NCI-H1436 (cell line): ENCODE results near the gene UPK3A.
"Not testable (repeated sequence)": the region's sequence is repeated elsewhere in the genome, so short reads cannot be mapped to it uniquely, and the experiment has no call there.

ENCODE experiments used
- DNase-seq: peaks from one replicate; lab custom pipeline; 2025; lab: John Stamatoyannopoulos, UW

UPK3A gene

DNA sequence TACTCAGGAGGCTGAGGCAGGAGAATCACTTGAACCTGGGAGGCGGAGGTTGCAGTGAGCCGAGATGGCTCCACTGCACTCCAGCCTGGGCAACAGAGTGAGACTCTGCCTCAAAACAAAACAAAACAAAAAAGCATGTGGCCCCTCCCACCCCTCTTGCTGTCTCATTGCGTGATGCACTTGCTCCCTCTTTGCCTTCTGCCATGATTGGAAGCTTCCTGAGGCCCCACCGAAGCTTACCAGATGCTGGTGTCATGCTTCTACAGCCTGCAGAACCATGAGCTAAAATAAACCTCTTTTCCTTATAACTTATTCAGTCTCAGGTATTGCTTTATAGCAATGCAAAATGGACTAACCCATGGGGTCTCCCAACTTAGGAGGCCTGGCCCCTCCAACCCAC lies 26.8 kb upstream of the UPK3A start:
- DNase-seq, result not testable (repeated sequence)

DNA sequence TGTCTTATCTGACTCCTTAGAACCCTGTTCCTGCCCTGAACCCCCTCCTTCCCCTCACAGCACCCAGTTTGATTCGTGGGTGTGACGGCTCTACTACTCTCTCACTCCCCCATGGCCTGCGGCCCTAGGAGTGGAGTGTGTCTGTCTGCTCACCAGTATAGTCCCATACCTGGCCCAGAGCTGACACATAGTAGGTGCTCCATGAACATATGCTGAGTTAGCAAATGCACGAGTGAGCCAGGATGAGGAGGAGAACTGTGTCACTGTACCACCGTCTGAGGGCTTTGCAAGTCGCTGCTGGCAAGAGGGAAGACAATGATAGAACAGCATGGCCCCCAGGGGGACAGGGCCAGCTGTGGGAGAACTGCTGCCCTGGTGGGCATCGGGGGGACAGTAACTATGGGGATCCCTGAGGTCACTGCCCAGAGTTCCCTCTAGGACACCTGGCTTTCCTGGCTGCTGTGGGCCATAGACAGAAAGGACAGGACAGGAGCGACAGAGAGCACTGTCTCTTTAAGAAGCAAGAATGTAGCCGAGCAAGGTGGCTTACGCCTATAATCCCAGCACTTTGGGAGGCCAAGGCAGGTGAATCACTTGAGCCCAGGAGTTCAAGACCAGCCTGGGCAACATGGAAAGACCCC lies 24.9 kb upstream of the UPK3A start:
- no peak for DNase-seq

DNA sequence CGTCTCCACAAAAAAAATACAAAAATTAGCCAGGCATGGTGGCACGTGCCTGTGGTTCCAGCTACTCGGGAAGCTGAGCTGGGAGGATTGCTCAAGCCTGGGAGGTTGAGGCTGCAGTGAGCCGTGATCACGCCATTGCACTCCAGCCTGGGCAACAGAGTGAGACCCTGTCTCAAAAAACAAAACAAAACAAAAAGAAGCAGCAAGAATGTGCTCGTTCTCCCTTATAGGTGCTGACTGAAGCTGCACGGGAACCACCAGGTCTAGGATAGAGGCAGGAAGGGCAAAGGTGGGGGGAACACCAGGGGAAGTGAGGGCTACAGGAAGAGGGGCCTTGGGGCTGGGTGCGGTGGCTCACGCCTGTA lies 24.4 kb upstream of the UPK3A start:
- DNase-seq, result not testable (repeated sequence)

DNA sequence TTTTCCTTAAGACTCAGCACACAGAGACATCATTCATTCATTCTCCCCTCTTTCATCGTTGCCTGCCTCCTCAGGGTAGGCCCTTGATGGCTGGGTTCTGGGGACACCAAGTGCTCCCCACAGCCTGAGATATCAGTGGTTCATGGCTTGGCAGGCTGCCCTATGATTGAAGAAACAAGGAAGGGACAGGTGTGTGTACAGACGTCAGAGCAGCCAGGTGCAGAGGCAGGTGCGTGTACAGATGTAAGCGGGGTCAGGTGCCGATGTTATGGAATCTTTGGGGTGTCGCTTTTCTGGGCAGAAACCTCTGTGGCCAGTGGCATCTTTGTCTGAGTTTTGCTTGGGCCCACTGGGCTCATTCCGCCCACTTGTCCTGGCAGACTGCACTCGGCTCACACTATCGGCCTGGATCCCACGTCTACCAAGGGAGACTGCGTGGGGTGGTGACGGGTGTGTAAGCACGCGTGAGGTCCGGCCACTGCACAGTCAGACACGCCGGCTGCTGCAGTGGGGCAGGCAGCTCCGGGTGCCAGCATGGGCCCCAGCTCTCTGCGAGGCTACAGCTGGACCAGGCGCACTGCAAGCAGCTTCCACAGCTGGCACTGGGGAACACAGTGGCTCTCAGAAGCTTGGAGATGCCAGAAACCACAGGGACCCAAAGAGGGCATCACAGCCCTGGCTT lies 23.2 kb upstream of the UPK3A start:
- no peak for DNase-seq

DNA sequence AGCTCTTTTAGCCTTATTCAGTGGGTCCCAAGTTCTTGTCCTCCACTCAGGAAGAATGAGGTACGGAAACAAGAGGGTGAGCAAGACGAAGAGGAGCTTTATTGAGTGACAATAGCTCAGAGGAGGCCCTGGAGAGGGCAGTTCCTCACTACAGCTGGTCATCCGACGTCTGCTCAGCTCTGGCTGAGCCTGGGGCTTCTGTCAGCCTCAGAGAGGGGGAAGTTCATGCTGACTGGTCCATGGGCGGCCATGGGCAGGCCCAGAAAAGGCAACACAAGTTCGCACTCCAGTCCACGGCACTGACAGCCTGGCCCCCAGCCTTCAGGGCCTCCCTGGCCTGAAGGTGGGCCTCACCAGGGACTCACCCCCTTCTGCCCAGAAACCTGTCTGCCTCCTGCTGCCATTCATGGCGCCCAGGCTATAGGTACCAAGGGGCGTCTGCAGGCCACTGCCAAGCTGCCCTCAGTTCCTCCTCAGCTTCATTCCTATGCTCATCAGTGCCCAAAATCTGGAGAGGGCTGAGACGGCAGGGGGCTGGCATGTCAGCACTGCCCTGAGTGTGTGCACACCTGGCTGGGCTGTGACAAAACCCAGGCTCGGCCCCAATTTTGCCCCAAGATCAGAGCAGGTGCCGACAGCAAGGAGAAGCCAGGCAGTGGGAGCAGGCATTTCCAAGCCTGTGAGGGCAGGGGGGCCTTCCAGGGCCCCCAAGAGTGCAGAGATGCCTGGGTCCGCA lies 22.4 kb upstream of the UPK3A start:
- no peak for DNase-seq

DNA sequence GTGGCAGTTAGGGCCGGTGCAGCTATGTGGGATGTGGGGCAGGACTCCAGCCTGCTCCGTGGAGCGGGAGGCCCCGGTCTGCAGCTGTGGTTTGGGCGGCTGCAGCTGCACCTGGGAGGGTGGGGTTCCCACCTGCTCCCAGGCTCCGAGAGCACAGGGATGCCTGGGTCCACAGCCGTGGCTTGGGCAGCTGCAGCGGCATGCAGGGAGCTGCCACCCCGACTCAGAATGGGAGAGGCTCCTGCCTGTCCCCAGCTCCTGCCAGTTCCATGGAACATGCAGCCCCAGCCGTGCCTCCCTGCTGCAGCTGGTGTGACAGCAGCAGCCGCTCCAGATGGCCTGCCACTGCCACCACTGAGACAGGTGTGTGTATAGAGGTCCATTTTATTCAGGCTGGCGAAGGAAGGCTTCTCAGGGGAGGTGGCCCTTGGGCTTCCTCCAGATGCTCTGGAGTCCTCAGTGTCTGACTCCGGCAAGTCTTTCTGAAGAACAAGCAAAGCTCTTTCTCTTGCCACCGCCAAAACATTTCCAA lies 21.8 kb upstream of the UPK3A start:
- no peak for DNase-seq

DNA sequence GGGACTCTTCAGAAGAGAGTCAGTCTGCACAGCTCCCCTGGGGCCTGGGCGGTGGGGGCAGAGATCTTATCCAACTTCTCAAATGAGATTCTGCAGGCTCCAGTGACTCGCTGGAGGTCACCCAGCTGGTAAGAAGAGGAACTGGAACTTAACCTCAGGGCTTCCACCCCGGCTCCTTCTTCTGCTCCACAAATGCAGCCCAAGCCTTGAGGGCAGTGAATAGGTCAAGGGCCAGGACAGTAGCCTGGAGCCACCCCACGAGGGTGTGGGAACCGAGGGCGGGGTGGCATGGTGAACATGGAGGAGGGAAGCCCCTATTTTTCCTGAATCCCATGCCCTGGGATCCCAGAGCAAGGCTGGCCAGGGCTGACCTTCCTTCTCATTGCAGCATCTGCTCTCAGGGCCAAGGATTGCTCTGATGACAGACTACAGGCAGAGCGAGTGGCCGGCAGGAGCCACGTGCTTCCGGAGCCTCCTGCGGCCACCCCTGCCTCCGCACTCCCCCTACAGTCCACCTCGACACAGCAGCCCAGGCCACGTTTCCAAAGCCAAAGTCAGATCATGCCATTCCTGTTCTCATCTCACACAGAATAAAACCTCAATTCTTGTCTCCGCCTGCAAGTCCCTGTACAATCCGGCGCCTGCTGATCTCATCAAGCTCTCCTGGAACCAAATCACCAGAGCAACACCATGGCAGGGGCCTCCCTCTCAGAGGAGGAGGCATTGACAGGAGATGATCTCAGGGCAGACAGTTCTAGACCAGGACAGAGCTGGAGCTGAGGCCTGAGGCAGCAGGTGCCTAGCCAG lies 21.1 kb upstream of the UPK3A start:
- DNase-seq, result no peak

DNA sequence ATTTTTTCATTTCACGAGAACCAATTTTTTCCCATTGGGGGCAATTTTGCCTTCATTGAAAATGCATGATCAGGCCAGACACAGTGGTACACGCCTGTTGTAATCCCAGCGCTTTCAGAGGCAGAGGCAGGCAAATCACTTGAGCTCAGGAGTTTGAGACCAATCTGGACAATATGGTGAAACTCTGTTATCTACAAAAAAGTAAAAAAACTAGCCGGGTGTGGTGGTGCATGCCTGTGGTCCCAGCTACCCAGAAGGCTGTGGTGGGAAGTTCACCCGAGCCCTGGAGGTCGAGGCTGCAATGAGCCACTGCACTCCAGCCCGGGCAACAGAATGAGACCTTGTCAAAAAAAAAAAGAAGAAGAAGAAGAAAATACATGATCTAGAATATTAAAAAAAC lies 19.2 kb upstream of the UPK3A start:
- DNase-seq, result no peak

DNA sequence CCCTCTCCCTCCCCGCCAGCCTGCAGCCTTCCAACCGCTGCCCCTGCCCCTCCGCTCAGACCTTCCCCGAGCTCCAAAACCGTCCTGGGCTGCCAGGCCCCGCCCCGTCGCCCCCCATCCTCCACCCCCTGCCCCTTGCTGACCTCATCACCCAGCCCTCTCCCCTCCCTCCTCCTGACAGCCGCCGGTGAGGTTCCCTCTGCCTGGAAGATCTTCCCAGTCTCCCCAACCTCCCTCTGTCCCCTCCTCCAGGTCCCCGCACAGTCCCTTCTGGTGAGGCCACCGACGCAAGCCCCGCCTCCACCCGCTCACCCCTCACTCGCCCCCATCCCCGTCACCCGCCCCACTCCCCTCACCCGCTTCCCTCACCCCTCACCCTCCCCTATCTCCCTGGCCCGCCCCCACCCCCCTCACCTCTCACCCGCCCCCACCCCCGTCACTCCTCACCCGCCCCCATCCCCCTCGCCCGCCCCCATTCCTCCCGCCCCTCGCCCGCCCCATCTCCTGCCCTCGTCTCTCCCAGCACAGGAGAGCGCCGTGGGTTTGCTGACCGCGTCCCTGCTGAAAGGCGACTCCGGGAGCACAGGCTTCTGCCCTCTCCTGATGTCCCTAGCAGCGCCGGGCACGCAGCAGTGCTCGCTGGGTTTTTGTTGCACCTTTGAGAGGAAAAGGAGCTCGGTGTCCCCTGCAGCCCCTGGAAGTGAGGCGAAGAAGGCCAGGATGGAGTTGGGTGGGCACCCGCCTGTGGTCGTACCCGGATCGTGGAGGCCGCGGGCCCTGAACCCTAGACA lies 16.4 kb upstream of the UPK3A start:
- DNase-seq, result peak; percentile 71

DNA sequence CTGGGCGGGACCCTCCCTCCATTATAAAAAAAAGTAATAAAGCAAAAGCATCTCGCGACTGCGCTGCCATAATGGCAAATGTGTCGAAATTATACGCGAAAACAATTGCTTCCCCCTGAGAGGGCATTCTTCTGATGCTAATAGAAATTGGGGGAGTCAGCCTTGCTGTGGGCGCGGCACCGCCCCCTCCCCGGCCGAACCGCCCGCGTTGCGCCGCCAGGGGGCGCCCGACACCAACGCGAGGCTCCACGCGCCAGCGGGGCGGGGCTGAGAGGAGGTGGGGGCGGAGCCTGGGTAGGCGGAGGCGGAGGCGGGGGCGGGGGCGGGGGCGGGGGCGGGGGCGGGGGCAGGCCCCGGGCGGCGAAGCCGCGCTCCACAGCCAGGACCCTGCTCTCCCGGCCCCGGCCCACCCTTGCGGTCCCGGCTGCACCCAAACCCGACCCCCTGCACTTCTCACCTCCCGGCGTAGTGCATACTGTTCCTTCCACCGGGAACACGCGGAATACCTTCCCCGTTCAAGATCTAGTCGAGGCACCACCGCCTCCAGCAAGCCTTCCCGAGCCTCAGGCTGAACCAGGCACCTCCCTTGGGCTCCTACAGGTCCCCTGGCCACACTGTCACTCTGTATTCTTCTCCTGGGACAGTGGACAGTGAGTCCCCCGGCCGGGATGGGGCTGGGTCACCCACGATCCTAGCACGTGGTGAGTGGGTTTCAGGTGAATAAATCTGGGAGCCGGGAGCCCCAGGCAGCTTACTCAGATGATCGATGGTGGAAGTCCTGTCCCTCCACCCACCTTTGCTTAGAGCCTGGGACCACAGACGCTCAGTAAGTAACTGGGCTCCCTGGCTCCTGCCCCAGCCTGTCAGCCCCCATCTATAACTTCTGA lies 15.5 kb upstream of the UPK3A start:
- DNase-seq, result peak; percentile 75

DNA sequence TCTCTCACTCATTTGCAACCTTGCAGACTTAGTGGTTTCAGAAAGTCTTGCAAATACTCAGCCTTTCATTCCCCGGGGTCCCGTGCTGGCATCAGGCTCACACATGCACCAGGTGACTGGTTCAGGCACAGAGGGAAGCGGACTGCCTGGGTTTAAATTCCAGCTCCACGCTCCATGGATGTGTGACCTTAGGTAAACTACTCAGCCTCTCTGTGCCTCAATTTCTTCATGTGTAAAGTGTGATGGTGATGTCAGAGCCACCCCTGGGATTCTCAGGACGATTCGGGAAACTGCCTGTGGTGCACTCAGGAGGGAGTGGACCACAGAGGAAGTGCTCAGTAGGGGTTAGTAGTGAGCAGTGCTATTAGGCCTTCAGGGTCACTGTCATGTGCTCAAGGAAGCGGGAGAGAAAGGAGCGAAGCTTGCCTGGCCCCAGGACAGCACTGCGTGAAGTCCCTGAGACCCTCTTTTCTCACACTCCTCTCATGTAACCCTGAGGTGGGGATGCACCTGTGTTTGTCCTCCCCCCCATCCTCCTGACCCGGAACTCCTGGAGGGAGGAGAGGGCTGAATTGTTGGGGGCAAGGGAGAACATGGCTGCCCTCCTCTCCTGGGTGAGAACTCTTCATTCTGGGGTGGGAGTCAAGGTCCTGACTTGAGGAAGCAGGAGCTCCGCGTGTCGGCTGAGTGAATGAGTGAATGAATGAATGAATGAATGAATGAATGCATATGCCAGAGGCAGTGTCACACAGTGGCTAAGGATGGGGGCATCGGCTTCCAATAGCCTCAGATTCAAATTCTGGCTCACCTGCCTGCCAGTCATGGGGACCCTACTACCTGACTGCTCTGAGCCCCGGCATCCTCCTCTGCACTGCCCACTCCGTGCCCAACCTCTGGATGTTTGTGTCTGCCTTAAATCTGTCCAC lies 14.4 kb upstream of the UPK3A start:
- DNase-seq, result no peak

DNA sequence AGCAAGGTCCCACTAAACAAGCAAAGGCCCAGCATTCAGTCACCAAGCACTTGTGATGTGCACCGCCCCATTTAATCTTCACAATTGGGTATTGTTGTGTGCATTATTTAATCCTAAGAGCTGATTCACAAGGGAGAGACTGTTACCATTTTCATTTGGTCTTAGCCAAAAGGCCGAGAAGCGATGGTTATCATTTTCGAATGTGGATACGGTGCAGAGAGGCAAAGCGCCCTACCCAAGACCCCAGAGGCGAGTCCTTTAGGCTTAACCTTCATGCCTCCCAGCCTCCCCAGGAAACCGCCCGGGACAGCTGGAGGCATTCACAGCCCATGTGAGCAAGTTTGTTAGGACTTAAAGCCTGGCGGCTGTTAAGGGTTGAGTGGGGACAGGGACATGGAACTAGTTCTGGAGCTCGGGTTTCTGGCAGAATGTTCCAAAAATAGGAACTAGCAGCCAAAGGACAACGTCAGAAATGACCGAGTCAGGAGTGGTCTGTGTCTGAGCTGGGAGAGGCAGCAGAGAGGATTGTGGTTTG lies 13.0 kb upstream of the UPK3A start:
- no peak for DNase-seq

DNA sequence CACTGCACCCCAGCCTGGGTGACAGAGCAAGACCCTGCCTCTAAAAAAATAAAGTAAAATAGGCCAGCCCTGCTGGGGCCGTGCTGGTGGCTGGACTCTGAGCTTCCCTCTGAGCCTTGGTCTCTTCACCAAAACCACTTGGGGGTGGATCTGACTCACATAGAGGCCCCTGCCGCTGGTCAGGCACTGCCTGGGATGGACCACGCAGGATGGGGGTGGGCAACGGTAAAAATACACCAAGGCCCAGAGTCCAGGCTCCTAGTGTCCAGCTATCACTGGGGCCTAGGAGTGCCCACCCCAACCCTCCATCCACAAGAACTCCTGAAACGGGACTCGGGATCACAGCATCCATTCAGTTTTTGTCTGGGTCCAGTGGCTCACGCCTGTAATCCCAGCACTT lies 12.3 kb upstream of the UPK3A start:
- DNase-seq, result no peak

DNA sequence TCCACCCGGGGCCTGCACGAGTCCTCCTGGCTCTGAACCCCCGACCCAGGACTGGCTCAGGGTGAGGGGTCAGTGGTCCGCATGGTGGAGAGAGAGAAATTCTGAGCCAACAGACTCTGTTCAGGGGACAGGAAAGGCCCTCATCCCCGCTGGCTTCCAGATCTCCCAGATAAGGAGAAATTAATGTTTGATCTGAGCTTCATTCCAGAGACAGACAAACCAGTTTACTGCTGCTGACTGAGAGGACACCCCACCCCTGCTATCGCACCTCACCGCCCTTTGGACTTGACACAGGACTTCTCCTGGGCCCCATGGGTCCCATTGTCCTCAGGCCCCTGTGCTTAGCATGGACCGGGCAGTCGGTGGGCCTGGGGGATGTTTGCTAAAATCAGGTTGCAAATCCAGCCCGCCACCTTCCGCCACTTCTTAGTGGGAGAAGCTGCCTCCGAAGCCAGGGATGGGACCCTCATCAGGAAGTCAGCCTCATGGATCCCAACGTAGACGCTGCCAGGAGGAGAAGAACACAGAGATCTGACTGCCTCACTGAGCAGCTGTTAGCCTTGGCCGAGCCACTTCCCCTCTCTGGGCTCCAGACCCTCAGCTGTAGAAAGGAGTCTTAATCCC lies 11.2 kb upstream of the UPK3A start:
- no peak for DNase-seq

DNA sequence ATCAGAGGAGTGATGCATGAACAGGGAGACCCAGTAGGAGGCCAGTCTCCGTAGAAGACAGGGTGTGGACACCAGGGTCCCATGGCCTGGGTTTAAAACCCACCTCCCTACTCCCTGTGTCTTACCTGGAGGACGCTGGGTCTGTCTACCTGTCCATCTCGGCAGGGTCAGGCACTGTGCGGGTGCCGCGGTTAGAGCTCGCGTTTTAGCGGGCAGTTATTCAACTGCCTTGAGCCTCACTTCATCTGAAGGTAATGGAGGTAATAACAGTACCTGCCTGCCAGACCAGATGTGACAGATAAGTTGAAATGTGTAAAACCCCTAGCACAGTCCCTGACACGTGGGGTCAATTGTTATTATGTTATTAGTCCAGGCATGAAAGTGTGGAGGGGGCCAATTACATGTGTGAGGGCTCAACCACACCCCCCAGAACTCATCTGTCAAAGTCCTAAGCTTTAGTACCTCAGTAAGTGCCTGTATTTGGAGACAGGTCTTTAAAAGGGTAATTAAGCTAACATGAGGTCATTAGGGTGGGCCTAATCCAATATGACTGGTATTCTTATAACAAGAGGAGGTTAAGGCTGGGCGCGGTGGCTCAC lies 8.1 kb upstream of the UPK3A start:
- no peak for DNase-seq

DNA sequence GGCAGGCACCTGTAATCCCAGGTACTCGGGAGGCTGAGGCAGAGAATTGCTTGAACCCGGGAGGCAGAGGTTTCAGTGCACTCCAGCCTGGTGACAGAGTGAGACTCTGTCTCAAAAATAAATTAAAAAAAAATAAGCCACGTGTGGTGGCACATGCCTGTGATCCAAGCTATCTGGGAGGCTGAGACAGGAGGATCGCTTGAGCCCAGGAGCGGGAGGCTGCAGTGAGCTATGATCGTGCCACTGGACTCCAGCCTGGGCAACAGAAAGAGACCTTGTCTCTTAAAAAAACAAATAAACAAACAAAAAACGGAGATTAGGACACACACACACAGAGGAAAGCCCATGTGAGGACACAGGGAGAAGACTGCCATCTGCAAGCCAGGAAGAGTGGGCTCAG lies 7.0 kb upstream of the UPK3A start:
- not testable (repeated sequence) for DNase-seq

DNA sequence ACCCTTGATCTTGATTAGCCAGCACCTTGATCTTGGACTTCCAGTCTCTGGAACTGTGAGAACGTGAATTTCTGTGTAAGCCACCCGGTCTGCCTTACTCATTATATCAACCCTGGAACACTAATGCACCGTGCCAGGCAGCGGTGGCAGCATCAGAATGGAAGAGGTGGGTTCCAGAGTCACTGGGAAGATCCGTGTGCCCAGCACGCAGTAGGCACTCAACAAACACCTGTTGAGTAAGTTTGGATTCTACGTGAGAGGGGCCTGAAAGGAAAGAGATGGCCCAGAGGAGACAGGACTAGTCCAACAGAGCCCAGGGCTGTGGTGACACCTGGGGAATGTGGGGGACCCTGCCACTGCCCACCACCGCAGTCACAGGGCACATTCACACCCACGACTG lies 6.6 kb upstream of the UPK3A start:
- DNase-seq, result no peak

DNA sequence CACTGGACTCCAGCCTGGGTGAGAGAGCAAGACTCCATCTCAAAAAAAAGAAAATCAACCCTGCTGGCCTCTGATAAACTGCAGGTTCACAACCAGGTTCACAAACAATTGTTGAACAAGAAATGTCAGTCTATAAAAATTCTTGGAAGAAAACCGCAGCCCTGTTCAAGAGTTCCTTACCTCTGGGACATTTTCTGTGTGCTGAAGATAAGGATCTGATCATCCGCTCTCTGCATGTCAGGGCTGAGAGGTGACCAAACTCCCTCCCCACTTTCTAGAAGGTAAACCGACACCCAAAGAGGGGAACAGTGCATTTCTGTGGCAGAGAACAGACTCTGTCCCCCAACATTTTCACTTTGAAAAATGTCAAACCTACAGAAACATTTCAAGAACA lies 4.2 kb upstream of the UPK3A start:
- DNase-seq, result no peak
